K562 (cell line): ENCODE data around the gene SIRT7. TPM values are rescaled to one million over a fixed set of nuclear protein-coding genes. Genes with fewer than 3 reads are reported as not detected.

Source experiments
- OTX1 ChIP-seq: fragments of 450-650 bp; formaldehyde crosslinking; IDR thresholded peaks from 2 replicates; pipeline ENCODE4 v1.4.0; 2022; ENCODE audit warnings: mild to moderate bottlenecking
- POLR2G ChIP-seq: fragments of 200-400 bp; formaldehyde crosslinking; IDR thresholded peaks from 2 replicates; pipeline ENCODE4 v1.6.1; 2017; ENCODE audit warnings: low read depth, mild to moderate bottlenecking, antibody characterized with exemption, low read length, moderate library complexity
- REST ChIP-seq, 2 experiments: fragments of 450-650 bp; formaldehyde crosslinking in 1 of 2; IDR thresholded peaks; 2 replicates each; pipeline versions ENCODE4 v1.4.0 to v1.6.1; 2014 to 2020; ENCODE audit warnings: mild to moderate bottlenecking in 2 of 2, borderline replicate concordance in 1 of 2, low read depth in 1 of 2
- TAF15 ChIP-seq: fragments of 200-400 bp; formaldehyde crosslinking; IDR thresholded peaks from 2 replicates; pipeline ENCODE4 v1.6.1; 2017; ENCODE audit warnings: mild to moderate bottlenecking, low read depth, low read length, moderate library complexity
- THRAP3 ChIP-seq: fragments of 450-650 bp; IDR thresholded peaks from 2 replicates; pipeline ENCODE4 v1.6.1; 2016; ENCODE audit warnings: mild to moderate bottlenecking, inconsistent platforms, borderline replicate concordance
- ZBTB17 ChIP-seq: fragments of 450-650 bp; formaldehyde crosslinking; IDR thresholded peaks from 2 replicates; pipeline ENCODE4 v1.4.0; 2020; ENCODE audit warnings: mild to moderate bottlenecking
- ZFX ChIP-seq: sonication (generic); formaldehyde crosslinking; IDR thresholded peaks from 2 replicates; pipeline ENCODE4 v1.8.0; 2022; ENCODE audit warnings: mild to moderate bottlenecking, missing genetic modification reagents, moderate library complexity
- polyA plus RNA-seq, 8 experiments: library from polyadenylated mRNA; depleted of rRNA in 4 of 8; stranded (reverse) in 5 of 8; unstranded in 3 of 8; fragments of >200 nt; fragmentation: Nextera tagmentation in 2 of 8; fragmentation: Illumina TruSeq in 1 of 8; extraction: Ambion mirVana in 2 of 8; extraction: Trizol in 1 of 8; gene quantifications; 2 replicates each; pipeline versions ENCODE4 v1.2.1 to v1.2.3, GENCODE V29; 2011 to 2014; ENCODE audit warnings: inconsistent platforms in 1 of 8, missing spikeins in 1 of 8
- total RNA-seq, 7 experiments: library from RNA; depleted of rRNA in 6 of 7; stranded (reverse); fragments of >200 nt in 6 of 7; fragmentation: Illumina TruSeq in 2 of 7; extraction: Trizol in 2 of 7; gene quantifications; 2 replicates each; pipeline versions ENCODE4 v1.2.1 to v1.2.3, GENCODE V29; 2011 to 2021; ENCODE audit warnings: low replicate concordance in 1 of 7

SIRT7 gene
- total and polyA plus RNA-seq, 9 of the 15 experiments (the other 6 are each of a cell fraction or from before 2014, with no cell fraction given), result 1.6 to 54.8 (median 20.3) TPM

- TF ChIP-seq REST (IDR thresholded peaks at IDR 0.05; ENCODE audit: borderline replicate concordance) (no peak), REST (CRISPR knock-in tag; IDR thresholded peaks at IDR 0.05; ENCODE audit: low read depth) (peak; percentile 68), THRAP3 (0 out of 2 replicates have a peak, but pooled peaks have one; percentile 21), OTX1 (peak; percentile 12; the same call in 1 of the 2 replicates), POLR2G (peak; percentile 84), TAF15 (peak; percentile 29; the same call in 1 of the 2 replicates), ZBTB17 (no peak), ZFX (CRISPR knock-in tag) (peak; percentile 41; the same call in 1 of the 2 replicates)
Observed at GRCh38 chr17:81866440-81867169, 51.4 kb downstream of the SIRT7 start (continued).
